Activated naive CD4-positive, alpha-beta T cell treated with anti-CD3 and anti-CD28 coated beads, Interleukin-2, amount 50 U/mL, for 72 hours (primary cell): ENCODE results near the gene UST. TPM values are rescaled to one million over a fixed set of nuclear protein-coding genes. Genes with fewer than 3 reads are reported as not detected.

Source experiments
- ATAC-seq, 2 donors: fragments of 150-1000 bp; cut with Tn5 transposase; 2 replicates each; pipeline ENCODE4 v1.10.0; 2021; ENCODE audit warnings: mild to moderate bottlenecking in 2 of 2, moderate library complexity in 2 of 2
- DNase-seq, 2 donors: peaks; one replicate each; pipeline ENCODE4 v3.0.0; 2021 to 2022; ENCODE audit warnings: low spot score in 2 of 2
- H3K27ac Mint-ChIP-seq, 2 donors: one replicate each; pipeline ENCODE4 v1.8.0; 2022; ENCODE audit warnings: mild to moderate bottlenecking in 2 of 2, mixed read lengths in 2 of 2
- H3K36me3 Mint-ChIP-seq, 2 donors: one replicate each; pipeline ENCODE4 v1.8.0; 2022; ENCODE audit warnings: mixed read lengths in 2 of 2
- H3K9me3 Mint-ChIP-seq, 2 donors: one replicate each; pipeline ENCODE4 v1.8.0; 2022; ENCODE audit warnings: mixed read lengths in 2 of 2
- total RNA-seq, 2 donors: library from RNA; stranded (reverse); gene quantifications; one replicate each; pipeline ENCODE4 v1.2.3, GENCODE V29; 2022

Gene UST
- total RNA-seq, 2 donors from 2014 or later = 0.46 to 0.49 TPM

- DNase-seq (no peak), ATAC-seq (no peak)
- Mint-ChIP-seq H3K36me3 (peaks cover 0 to 4% of the 10 kb centered on the region in 2 donors), H3K9me3 (peaks cover 5 to 6% of the 10 kb centered on the region in 2 donors), H3K27ac (no peak overlapping the region)
Observed at GRCh38 chr6:148811459-148811858, 64.6 kb downstream of the UST start.

DNA sequence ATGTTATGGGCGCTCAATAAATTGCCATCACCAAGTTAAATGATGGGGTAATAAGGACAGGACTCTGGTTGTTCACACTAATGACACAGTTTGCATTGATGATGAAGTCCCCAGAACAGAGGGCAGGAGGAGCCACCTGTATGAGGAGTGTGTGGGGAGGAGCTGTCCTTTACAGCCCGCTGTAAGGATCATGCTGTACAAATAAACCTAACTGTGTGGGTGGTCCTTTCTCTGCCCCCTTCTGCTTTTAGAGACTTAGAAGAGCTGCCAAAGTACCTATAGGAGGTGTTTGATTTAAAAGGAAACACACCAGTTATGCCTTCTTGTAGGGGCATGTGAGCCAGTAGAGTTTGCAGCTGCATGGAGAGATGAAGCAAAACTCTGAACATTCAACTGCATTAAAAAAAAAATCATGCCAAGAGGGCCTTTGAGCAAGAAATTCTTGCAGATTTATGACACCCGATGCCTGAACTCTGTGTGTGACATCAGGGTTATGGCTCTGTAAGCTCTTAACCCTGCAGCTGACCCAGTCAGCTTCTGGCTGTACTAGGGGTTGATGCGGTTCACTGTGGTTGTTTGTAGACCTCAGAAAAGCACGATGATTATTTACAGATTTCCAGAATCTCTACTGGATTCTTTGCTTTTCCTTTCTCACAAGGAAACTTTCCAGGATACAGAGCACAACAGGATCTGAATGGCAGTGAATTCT is 67.4 kb downstream of the UST start:
- ATAC-seq = no peak
- H3K36me3 Mint-ChIP-seq = peaks cover 0 to 4% of the 10 kb centered on the region in 2 donors
- peaks cover 5 to 6% of the 10 kb centered on the region in 2 donors for H3K9me3 Mint-ChIP-seq
- no peak overlapping the region for H3K27ac Mint-ChIP-seq
- DNase-seq = no peak

GRCh38 chr6:148814869-148815268 is 68.0 kb downstream of the UST start:
- ATAC-seq (no peak), DNase-seq (no peak)
- H3K36me3 Mint-ChIP-seq = peaks cover 0 to 4% of the 10 kb centered on the region in 2 donors
- peaks cover 5 to 6% of the 10 kb centered on the region in 2 donors for H3K9me3 Mint-ChIP-seq
- H3K27ac Mint-ChIP-seq = no peak overlapping the region

GRCh38 chr6:148816117-148816516 is 69.3 kb downstream of the UST start:
- peaks cover 5 to 6% of the 10 kb centered on the region in 2 donors for H3K9me3 Mint-ChIP-seq
- ATAC-seq (no peak), DNase-seq (no peak)
- H3K27ac Mint-ChIP-seq = no peak overlapping the region
- H3K36me3 Mint-ChIP-seq = peaks cover 0 to 4% of the 10 kb centered on the region in 2 donors

GRCh38 chr6:148817689-148818088 is 70.9 kb downstream of the UST start:
- no peak overlapping the region for H3K27ac Mint-ChIP-seq
- no peak for DNase-seq
- H3K36me3 Mint-ChIP-seq = peaks cover 0 to 4% of the 10 kb centered on the region in 2 donors
- ATAC-seq = no peak
- peaks cover 5 to 6% of the 10 kb centered on the region in 2 donors for H3K9me3 Mint-ChIP-seq

DNA sequence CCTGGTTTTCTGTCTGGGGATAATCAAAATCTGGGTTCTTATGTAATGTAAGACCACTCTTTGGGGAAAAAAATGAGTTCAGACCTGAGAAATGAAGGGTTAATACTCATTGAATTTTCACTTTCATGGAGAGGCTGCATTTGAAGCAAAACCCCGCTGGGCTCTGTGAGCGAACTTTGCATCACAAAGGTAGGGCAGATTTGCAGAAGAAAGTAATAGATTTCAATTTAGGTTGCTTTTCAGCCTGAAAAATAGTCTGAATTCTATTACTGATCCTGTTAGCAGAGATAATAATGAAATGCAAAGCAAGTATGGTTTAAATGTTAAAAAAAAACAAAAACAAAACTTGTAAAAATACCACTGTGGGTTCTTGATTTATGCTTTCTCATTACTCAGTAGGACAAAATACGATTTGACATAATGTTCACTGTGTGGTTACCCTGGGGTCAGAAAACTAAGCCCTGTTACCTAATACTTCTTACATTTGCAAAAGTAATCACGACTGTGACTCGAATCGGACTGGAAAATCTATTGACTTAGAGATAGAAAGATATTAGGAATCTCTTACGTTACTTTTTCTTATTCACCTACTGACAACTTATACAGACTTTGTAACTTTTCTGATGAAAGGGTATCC is 72.2 kb downstream of the UST start:
- no peak for ATAC-seq
- no peak for DNase-seq
- H3K36me3 Mint-ChIP-seq = peaks cover 0 to 4% of the 10 kb centered on the region in 2 donors
- H3K9me3 Mint-ChIP-seq = peaks cover 5 to 6% of the 10 kb centered on the region in 2 donors
- H3K27ac Mint-ChIP-seq = no peak overlapping the region

GRCh38 chr6:148819852-148820251 is 73.0 kb downstream of the UST start:
- DNase-seq = no peak
- no peak for ATAC-seq
- no peak overlapping the region for H3K27ac Mint-ChIP-seq

GRCh38 chr6:148822819-148823218 is 76.0 kb downstream of the UST start:
- DNase-seq (no peak), ATAC-seq (no peak)
- peaks cover 0 to 6% of the 10 kb centered on the region in 2 donors for H3K36me3 Mint-ChIP-seq
- peaks cover 0 to 5% of the 10 kb centered on the region in 2 donors for H3K9me3 Mint-ChIP-seq
- H3K27ac Mint-ChIP-seq = no peak overlapping the region

More at GRCh38 chr6:148819852-148820251, 73.0 kb downstream of the UST start:
- peaks cover 2 to 5% of the 10 kb centered on the region in 2 donors for H3K9me3 Mint-ChIP-seq
- H3K36me3 Mint-ChIP-seq = peaks cover 2% of the 10 kb centered on the region in 2 donors

DNA sequence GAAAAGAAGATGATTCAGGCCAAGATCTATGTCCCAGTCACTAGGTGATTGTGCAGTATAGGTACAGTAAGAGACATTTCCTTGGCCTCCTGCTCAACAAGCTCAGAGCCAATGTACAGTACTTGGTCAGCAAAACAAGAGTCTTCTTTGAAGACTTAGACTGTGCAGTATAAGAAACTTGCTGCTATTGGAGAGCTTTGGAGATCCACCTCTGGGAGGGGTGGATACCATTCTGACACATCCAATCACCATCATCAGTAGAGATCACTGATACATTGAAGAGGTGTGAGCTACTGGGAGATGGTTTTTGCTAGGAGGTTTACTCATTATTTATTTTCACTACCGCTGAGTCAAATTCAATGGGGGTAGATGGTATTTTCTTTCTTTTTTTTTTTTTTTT is 77.5 kb downstream of the UST start:
- H3K9me3 Mint-ChIP-seq = peaks cover 0 to 5% of the 10 kb centered on the region in 2 donors
- no peak overlapping the region for H3K27ac Mint-ChIP-seq
- DNase-seq (no peak), ATAC-seq (peak; percentile 31 to 46)
- peaks cover 0 to 6% of the 10 kb centered on the region in 2 donors for H3K36me3 Mint-ChIP-seq

- ATAC-seq (peak in 1 of 2 donors; percentile 59), DNase-seq (no peak)
- Mint-ChIP-seq H3K36me3 (peaks cover 0 to 6% of the 10 kb centered on the region in 2 donors), H3K9me3 (peaks cover 0 to 5% of the 10 kb centered on the region in 2 donors), H3K27ac (no peak overlapping the region)
Observed at GRCh38 chr6:148824960-148825359, 78.1 kb downstream of the UST start.

DNA sequence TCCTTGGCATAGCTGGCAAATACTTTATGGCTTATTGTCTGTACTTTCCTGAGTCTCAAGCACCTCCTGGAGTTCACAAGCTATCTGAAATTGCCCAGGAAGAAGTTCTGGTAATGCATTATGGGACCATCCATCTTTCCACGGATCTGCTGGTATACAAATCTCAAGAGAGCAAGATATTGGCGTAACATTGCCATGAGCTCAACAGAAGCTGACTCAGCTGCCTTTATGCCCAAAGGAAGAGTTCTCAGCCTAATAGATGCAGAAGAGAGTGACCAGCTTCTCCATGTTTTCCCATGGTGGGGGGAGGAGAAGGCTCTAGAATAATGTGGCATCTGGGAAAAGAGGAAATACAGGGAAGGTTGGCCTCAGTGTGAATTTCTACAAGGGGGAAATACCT is 78.7 kb downstream of the UST start:
- DNase-seq (no peak), ATAC-seq (no peak)
- Mint-ChIP-seq H3K9me3 (peaks cover 0 to 5% of the 10 kb centered on the region in 2 donors), H3K27ac (no peak overlapping the region), H3K36me3 (peaks cover 0 to 6% of the 10 kb centered on the region in 2 donors)

DNA sequence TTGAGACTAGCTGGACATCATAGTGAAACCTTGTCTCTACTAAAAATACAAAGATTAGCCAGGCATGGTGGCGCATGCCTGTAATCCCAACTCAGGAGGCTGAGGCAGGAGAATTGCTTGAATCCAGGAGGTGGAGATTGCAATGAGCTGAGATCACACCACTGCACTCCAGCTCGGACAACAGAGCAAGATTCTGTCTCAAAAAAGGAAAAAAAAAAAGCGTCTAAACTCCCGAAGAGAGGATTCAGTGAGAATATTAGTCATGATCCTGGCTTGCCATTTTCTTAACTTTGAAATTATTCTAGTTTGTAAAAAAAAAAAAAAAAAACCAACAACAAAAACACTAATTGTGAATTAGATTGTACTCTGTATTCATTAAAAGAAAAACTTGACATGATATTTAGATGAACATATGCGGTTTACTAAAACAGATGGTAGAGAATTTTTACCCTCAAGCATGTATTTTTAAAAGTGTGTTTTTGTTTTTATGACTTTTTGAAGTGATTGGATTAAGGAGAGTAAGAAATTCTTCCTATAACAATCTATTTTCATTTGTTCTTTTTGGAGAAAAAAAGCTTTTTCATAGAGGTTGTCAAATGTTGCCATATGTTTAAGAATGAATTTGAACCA is 80.7 kb downstream of the UST start:
- no peak overlapping the region for H3K27ac Mint-ChIP-seq
- peaks cover 0 to 6% of the 10 kb centered on the region in 2 donors for H3K36me3 Mint-ChIP-seq
- DNase-seq = no peak
- peaks cover 0 to 5% of the 10 kb centered on the region in 2 donors for H3K9me3 Mint-ChIP-seq
- no peak for ATAC-seq

DNA sequence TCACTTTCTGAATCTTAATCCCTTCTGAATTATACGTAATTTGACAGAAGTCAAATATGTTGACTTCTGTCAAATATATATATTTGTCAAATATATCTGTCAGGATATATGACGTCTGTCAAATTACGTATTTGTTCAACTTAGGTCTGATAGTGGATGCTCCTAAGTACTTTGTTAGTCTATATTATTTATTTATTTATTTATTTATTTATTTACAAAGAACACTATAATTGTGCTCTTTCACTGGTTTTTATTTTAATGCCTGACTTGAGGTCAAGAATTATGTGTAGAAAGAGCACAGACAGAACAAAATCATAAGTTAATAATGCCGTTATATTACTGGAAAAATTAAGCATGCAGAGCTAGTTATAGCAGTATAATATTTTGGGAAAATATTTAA is 81.2 kb downstream of the UST start:
- Mint-ChIP-seq H3K27ac (no peak overlapping the region), H3K36me3 (peaks cover 0 to 6% of the 10 kb centered on the region in 2 donors), H3K9me3 (peaks cover 0 to 5% of the 10 kb centered on the region in 2 donors)
- DNase-seq = no peak
- ATAC-seq = no peak

GRCh38 chr6:148829415-148830101 is 82.7 kb downstream of the UST start:
- peaks cover 0 to 6% of the 10 kb centered on the region in 2 donors for H3K36me3 Mint-ChIP-seq
- no peak overlapping the region for H3K27ac Mint-ChIP-seq
- ATAC-seq (no peak), DNase-seq (no peak)
- peaks cover 0 to 5% of the 10 kb centered on the region in 2 donors for H3K9me3 Mint-ChIP-seq

DNA sequence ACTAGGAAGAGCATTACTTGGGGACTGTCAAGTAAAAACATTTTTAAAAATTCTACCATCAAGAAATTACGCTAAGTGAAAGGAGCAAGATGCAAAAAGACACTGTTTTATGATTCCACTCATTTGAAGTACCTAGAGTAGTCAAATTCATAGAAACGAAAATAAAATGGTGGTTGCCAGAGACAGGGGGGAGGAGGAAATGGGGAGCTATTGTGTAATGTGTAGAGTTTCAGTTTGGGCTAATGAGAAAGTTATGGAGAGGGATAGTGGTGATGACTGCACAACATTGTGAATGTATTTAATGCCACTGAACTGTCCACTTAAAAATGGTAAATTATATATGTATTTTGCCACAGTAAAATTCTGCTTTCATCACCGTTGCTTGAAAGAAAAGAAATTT is 83.8 kb downstream of the UST start:
- Mint-ChIP-seq H3K36me3 (no peaks in the 10 kb centered on the region), H3K27ac (peak overlapping the region in 1 of 2 donors; percentile 57), H3K9me3 (no peaks in the 10 kb centered on the region)
- DNase-seq = no peak
- peak in 1 of 2 donors; percentile 76 for ATAC-seq

- no peaks in the 10 kb centered on the region for H3K36me3 Mint-ChIP-seq
- no peaks in the 10 kb centered on the region for H3K9me3 Mint-ChIP-seq
- ATAC-seq = peak; percentile 61 to 75
- peak overlapping the region in 1 of 2 donors; percentile 57 for H3K27ac Mint-ChIP-seq
- peak in 1 of 2 donors; percentile 13 for DNase-seq
Observed at GRCh38 chr6:148831064-148831463, 84.2 kb downstream of the UST start.

DNA sequence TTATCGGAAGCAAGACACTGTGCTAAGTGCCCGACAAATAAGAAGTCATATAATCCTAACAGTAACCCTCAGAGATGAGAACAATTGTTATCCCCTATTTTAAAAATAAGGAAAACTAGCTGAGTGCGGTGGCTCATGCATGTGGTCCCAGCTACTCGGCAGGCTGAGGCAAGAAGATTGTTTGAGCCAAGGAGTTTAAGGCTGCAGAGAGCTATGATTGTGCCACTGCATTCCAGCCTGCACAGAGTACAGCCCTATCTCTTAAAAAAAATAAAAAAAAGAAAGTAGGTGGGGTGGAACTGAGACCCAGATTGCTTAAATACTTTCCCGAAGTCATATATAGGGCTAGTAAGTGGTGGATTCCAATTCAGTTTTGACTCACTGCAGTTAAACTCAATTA is 84.7 kb downstream of the UST start:
- ATAC-seq = no peak
- Mint-ChIP-seq H3K27ac (no peak overlapping the region), H3K36me3 (no peaks in the 10 kb centered on the region), H3K9me3 (no peaks in the 10 kb centered on the region)
- DNase-seq = no peak
